Metanephros (tissue), 2 donors: Measurements from ENCODE around the gene NKD2. TPM values are rescaled to one million over a fixed set of nuclear protein-coding genes. Genes with fewer than 3 reads are reported as not detected.

Experiments
- small RNA-seq: library from RNA; depleted of rRNA; stranded (forward); fragments of <200 nt; gene quantifications from one replicate; pipeline ENCODE3, GENCODE V24; 2014; ENCODE audit warnings: low replicate concordance
- total RNA-seq: library from RNA; depleted of rRNA; stranded (reverse); fragments of >200 nt; gene quantifications from one replicate; pipeline ENCODE4 v1.2.3, GENCODE V29; 2014

Gene NKD2
- 36.5 TPM for total RNA-seq

GRCh38 chr5:1008451-1009358 lies at the start of gene NKD2:
Gene NKD2, plus strand, starts transcription at chr5:1008802. Its CDS starts 256 bp downstream, at chr5:1009058.

Small RNAs within 50 kb of the gene (small RNA-seq; reads per million reads assigned to genes)
- gene MIR4635: not detected

Other genes starting within 250 kb of the NKD2 start
- gene ZDHHC11B, start 224.1 kb upstream of the NKD2 start, total RNA-seq: 3.0 TPM
- gene ZDHHC11, start 157.8 kb upstream of the NKD2 start, total RNA-seq: 14.9 TPM
- gene BRD9, start 116.0 kb upstream of the NKD2 start, total RNA-seq: 39.8 TPM
- 6.1 TPM for gene TRIP13, start 115.9 kb upstream of the NKD2 start, total RNA-seq
- gene SLC12A7, start 103.3 kb downstream of the NKD2 start, total RNA-seq: 56.3 TPM
- 33.0 TPM for gene SLC6A19, start 192.8 kb downstream of the NKD2 start, total RNA-seq
- 0.70 TPM for gene SLC6A18, start 216.6 kb downstream of the NKD2 start, total RNA-seq